BJ (cell line): ENCODE results near the gene PSMG3. TPM values are rescaled to one million over a fixed set of nuclear protein-coding genes. Genes with fewer than 3 reads are reported as not detected.

Experiments used
- CTCF ChIA-PET: fragments of 350-600 bp; formaldehyde crosslinking; extraction: SDS; loops from one replicate; lab custom pipeline; 2021; ENCODE audit warnings: antibody characterized with exemption, inconsistent platforms; lab: Yijun Ruan, JAX
- POLR2A ChIA-PET: fragments of 300-600 bp; sonication (Branson Sonifier 250); formaldehyde crosslinking; extraction: SDS; loops from one replicate; lab custom pipeline; 2021; ENCODE audit warnings: antibody characterized with exemption; lab: Charles Lee
- DNase-seq: peaks from one replicate; pipeline ENCODE4 v3.0.0-alpha.2; 2011; ENCODE audit warnings: low read depth
- H3K27me3 ChIP-seq: 2 replicates; pipeline ENCODE4 v1.6.0; 2011; ENCODE audit warnings: low read length; ENCODE audit not compliant: control insufficient read depth, insufficient read depth
- H3K36me3 ChIP-seq: 2 replicates; pipeline ENCODE4 v1.5.1; 2011; ENCODE audit warnings: low read length; ENCODE audit not compliant: control insufficient read depth, insufficient read depth
- H3K4me3 ChIP-seq: 2 replicates; pipeline ENCODE4 v1.5.1; 2011; ENCODE audit warnings: low read depth, mild to moderate bottlenecking, control low read depth, low read length
- CTCF ChIP-seq: IDR thresholded peaks from 2 replicates; pipeline ENCODE4 v1.5.1; 2011; ENCODE audit warnings: low read depth, mild to moderate bottlenecking, control low read depth, inconsistent platforms, low read length, moderate library complexity; ENCODE audit not compliant: insufficient read depth
- polyA plus RNA-seq: library from polyadenylated mRNA; depleted of rRNA; stranded (reverse); fragments of >200 nt; gene quantifications from 2 replicates; pipeline ENCODE4 v1.2.3, GENCODE V29; 2011

The PSMG3 gene
- polyA plus RNA-seq, 1 experiment, result 40.9 TPM

- CTCF ChIA-PET, result interaction anchor here (1.6 kb wide), 1 partner anchor 16 kb away, joined by 7 read pairs; no protein-coding TSS in a partner anchor
- H3K4me3 ChIP-seq, result no peak overlapping the region
- TF ChIP-seq CTCF, result peak; percentile 44
- POLR2A ChIA-PET, result no interaction called here
- no peak for DNase-seq
- H3K36me3 ChIP-seq, result no peaks in the 10 kb centered on the region
- H3K27me3 ChIP-seq, result peaks cover 8% of the 10 kb centered on the region
These were observed 23.4 kb upstream of the PSMG3 start for GRCh38 chr7:1593091-1593866.

- no peak overlapping the region for H3K4me3 ChIP-seq
- ChIA-PET POLR2A (no interaction called here), CTCF (interaction anchor here (0.6 to 1.6 kb wide), 3 partner anchors 17 to 398 kb away, joined by 3 to 7 read pairs (median 3); no protein-coding TSS in a partner anchor)
- no peak for DNase-seq
- no peaks in the 10 kb centered on the region for H3K36me3 ChIP-seq
- TF ChIP-seq CTCF, result no peak
- H3K27me3 ChIP-seq, result peaks cover 8% of the 10 kb centered on the region
These were observed 22.6 kb upstream of the PSMG3 start for GRCh38 chr7:1592299-1592871.

GRCh38 chr7:1591876-1592275, 22.0 kb upstream of the PSMG3 start:
- POLR2A ChIA-PET, result no interaction called here

GRCh38 chr7:1591396-1591795, 21.6 kb upstream of the PSMG3 start:
- ChIA-PET CTCF (no interaction called here), POLR2A (no interaction called here)
- TF ChIP-seq CTCF, result no peak

More at GRCh38 chr7:1591876-1592275, 22.0 kb upstream of the PSMG3 start:
- CTCF ChIA-PET, result interaction anchor here (0.6 to 1.6 kb wide), 3 partner anchors 18 to 398 kb away, joined by 3 to 7 read pairs (median 3); no protein-coding TSS in a partner anchor
- Histone ChIP-seq H3K27me3 (peaks cover 9% of the 10 kb centered on the region), H3K4me3 (no peak overlapping the region), H3K36me3 (no peaks in the 10 kb centered on the region)
- TF ChIP-seq CTCF, result no peak
- DNase-seq, result no peak

GRCh38 chr7:1590887-1591286, 21.1 kb upstream of the PSMG3 start:
- H3K27me3 ChIP-seq, result peaks cover 11% of the 10 kb centered on the region

More at GRCh38 chr7:1591396-1591795, 21.6 kb upstream of the PSMG3 start:
- Histone ChIP-seq H3K36me3 (no peaks in the 10 kb centered on the region), H3K27me3 (peaks cover 11% of the 10 kb centered on the region), H3K4me3 (no peak overlapping the region)
- no peak for DNase-seq

More at GRCh38 chr7:1590887-1591286, 21.1 kb upstream of the PSMG3 start:
- no peak for DNase-seq
- POLR2A ChIA-PET, result no interaction called here
- Histone ChIP-seq H3K36me3 (no peaks in the 10 kb centered on the region), H3K4me3 (no peak overlapping the region)
- CTCF ChIA-PET, result no interaction called here
- no peak for TF ChIP-seq CTCF
